Endothelial cell of umbilical vein (primary cell): ENCODE measurements around the gene XIRP1.

Experiments used
- EZH2 ChIP-seq: IDR thresholded peaks from 2 replicates; pipeline ENCODE4 v1.6.1; 2012; ENCODE audit warnings: borderline replicate concordance, low read depth, mild to moderate bottlenecking, moderate library complexity, low read length, inconsistent platforms; ENCODE audit not compliant: severe bottlenecking
- JUN ChIP-seq: IDR thresholded peaks from 2 replicates; pipeline ENCODE4 v1.6.1; 2011; ENCODE audit warnings: borderline replicate concordance, low read depth; ENCODE audit not compliant: insufficient read length, insufficient read depth
- POLR2A ChIP-seq: IDR thresholded peaks from 2 replicates; pipeline ENCODE4 v1.6.1; 2012; ENCODE audit warnings: low read depth, mild to moderate bottlenecking, control low read depth, low read length
- POLR2AphosphoS5 ChIP-seq: IDR thresholded peaks from 2 replicates; pipeline ENCODE4 v1.6.1; 2012; ENCODE audit warnings: low read depth, mild to moderate bottlenecking, control low read depth, low read length, moderate library complexity; ENCODE audit not compliant: insufficient read depth
- TF ChIP-seq, protein P1 (sequence below), 2 donors: IDR thresholded peaks; 1 replicate in 1 of 2; 2 replicates in 1 of 2; pipeline ENCODE4 v1.5.1; 2011; ENCODE audit warnings: low read length in 2 of 2, mild to moderate bottlenecking in 2 of 2, moderate library complexity in 2 of 2, control low read depth in 1 of 2, inconsistent platforms in 1 of 2, low read depth in 1 of 2; ENCODE audit not compliant: insufficient read depth in 1 of 2; ENCODE audit errors: extremely low read depth in 1 of 2
- TF ChIP-seq, protein P2 (sequence below): IDR thresholded peaks from 2 replicates; pipeline ENCODE4 v1.6.1; 2011; ENCODE audit not compliant: insufficient read depth, insufficient read length

DNA sequence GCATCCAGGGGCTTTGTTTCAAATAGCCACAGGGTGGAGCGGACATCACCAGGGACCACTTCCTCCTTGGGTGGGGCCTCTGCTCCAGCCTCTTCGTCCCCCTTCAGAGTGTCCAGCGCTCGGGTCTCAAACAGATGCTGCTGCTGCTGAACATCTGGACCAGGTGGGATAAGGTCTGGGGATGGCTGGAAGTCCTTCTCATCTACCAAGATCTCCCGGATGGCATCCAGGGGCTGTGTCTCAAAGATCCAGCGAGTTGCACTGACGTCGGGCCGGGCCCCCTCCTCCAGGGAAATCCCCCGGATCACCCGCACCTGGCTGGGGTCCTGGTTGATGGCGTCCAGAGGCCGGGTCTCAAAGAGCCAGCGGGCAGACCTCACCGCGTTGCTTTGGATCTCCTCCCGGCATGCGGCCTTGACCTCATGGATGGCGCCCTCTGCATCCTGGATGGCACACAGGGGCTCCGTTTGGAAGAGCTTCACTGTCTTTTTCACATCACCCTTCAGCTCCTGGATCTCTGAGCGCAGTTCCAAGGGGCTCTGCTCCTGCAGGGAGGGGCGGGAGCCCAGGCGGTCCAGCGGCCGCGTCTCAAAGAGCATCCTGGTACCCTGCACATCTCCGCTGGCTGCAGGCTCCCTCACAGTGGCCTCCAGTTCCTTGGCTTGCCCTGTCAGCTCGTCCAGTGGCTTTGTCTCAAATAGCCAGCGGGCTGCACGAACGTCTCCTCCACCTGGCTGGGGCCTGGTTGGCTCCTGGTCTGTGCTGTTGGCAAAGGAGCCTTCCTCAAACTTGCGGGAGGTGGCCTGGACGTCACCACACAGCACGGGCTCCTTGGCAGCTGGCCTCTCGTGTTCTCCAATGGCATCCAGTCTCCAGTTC, 3.9 kb downstream of the XIRP1 start:
- TF ChIP-seq EZH2 (no peak), POLR2A (no peak), POLR2AphosphoS5 (no peak), JUN (no peak)
- TF ChIP-seq, protein P1, sequence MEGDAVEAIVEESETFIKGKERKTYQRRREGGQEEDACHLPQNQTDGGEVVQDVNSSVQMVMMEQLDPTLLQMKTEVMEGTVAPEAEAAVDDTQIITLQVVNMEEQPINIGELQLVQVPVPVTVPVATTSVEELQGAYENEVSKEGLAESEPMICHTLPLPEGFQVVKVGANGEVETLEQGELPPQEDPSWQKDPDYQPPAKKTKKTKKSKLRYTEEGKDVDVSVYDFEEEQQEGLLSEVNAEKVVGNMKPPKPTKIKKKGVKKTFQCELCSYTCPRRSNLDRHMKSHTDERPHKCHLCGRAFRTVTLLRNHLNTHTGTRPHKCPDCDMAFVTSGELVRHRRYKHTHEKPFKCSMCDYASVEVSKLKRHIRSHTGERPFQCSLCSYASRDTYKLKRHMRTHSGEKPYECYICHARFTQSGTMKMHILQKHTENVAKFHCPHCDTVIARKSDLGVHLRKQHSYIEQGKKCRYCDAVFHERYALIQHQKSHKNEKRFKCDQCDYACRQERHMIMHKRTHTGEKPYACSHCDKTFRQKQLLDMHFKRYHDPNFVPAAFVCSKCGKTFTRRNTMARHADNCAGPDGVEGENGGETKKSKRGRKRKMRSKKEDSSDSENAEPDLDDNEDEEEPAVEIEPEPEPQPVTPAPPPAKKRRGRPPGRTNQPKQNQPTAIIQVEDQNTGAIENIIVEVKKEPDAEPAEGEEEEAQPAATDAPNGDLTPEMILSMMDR (IDR thresholded peaks at IDR 0.05; ENCODE audit: extremely low read depth in 1 of 2, insufficient read depth in 1 of 2, low read depth in 1 of 2, low read length in 2 of 2) = no peak
- TF ChIP-seq, protein P2, sequence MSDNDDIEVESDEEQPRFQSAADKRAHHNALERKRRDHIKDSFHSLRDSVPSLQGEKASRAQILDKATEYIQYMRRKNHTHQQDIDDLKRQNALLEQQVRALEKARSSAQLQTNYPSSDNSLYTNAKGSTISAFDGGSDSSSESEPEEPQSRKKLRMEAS = no peak
